Measurements from ENCODE around the gene PLXDC2.

DNA sequence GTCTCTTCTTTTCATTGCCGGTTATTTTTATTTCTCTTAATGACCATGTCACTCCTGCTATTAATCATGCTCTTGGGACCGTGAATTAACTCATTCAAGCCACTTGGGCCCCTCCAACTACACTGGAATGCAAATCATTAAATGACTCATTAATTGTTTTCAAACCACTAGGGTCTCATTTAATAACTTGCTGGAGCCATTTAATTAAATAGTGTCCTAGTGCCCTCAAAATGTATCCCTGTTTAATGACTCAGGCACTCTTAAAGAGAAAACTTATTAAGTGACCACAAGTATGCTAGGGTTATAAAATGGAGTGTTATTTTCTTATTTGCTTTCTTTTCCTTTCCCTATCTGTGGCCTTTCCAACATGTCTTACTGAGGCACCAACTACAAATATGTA is 73.0 kb downstream of the PLXDC2 start:
- TF ChIP-seq, protein P1, sequence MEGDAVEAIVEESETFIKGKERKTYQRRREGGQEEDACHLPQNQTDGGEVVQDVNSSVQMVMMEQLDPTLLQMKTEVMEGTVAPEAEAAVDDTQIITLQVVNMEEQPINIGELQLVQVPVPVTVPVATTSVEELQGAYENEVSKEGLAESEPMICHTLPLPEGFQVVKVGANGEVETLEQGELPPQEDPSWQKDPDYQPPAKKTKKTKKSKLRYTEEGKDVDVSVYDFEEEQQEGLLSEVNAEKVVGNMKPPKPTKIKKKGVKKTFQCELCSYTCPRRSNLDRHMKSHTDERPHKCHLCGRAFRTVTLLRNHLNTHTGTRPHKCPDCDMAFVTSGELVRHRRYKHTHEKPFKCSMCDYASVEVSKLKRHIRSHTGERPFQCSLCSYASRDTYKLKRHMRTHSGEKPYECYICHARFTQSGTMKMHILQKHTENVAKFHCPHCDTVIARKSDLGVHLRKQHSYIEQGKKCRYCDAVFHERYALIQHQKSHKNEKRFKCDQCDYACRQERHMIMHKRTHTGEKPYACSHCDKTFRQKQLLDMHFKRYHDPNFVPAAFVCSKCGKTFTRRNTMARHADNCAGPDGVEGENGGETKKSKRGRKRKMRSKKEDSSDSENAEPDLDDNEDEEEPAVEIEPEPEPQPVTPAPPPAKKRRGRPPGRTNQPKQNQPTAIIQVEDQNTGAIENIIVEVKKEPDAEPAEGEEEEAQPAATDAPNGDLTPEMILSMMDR (IDR thresholded peaks at IDR 0.05): no peak
- no peak for TF ChIP-seq EZH2 (IDR thresholded peaks at IDR 0.05; ENCODE audit: borderline replicate concordance, insufficient read depth, low read depth, low read length, poor library complexity, severe bottlenecking)

All from B cell (primary cell).